Spleen (tissue), 11 donors: Measurements from ENCODE around the gene TCHHL1. TPM values are rescaled to one million over a fixed set of nuclear protein-coding genes. Genes with fewer than 3 reads are reported as not detected.

Experiments
- DNase-seq: peaks from one replicate; pipeline ENCODE4 v3.0.0-alpha.2; 2020
- H3K27ac ChIP-seq, 8 donors: fragments of 200-600 bp; sonication (generic) in 7 of 8; 1 replicate in 4 of 8; 2 replicates in 4 of 8; pipeline versions ENCODE4 v1.5.0 to v1.8.0; 2016 to 2021; ENCODE audit warnings: inconsistent platforms in 4 of 8, mild to moderate bottlenecking in 4 of 8, moderate library complexity in 1 of 8
- H3K27me3 ChIP-seq, 7 donors: fragments of 200-600 bp; sonication (generic) in 6 of 7; replicated peaks in 1 of 7; 1 replicate in 4 of 7; 2 replicates in 3 of 7; pipeline versions ENCODE4 v1.5.0 to v1.8.0; 2016 to 2021; ENCODE audit warnings: inconsistent platforms in 3 of 7, mild to moderate bottlenecking in 1 of 7
- H3K36me3 ChIP-seq, 6 donors: fragments of 200-600 bp; sonication (generic) in 5 of 6; 1 replicate in 4 of 6; 2 replicates in 2 of 6; pipeline versions ENCODE4 v1.5.0 to v1.8.0; 2016 to 2021; ENCODE audit warnings: inconsistent platforms in 2 of 6
- H3K4me1 ChIP-seq, 6 donors: fragments of 200-600 bp; sonication (generic) in 5 of 6; 1 replicate in 3 of 6; 2 replicates in 3 of 6; pipeline versions ENCODE4 v1.5.0 to v1.8.0; 2016 to 2021; ENCODE audit warnings: inconsistent platforms in 3 of 6
- H3K4me3 ChIP-seq, 8 donors: fragments of 200-600 bp; sonication (generic) in 7 of 8; 1 replicate in 4 of 8; 2 replicates in 4 of 8; pipeline versions ENCODE4 v1.5.0 to v1.8.0; 2016 to 2021; ENCODE audit warnings: inconsistent platforms in 4 of 8, mild to moderate bottlenecking in 4 of 8, moderate library complexity in 2 of 8
- H3K9me3 ChIP-seq, 8 donors: fragments of 200-600 bp; sonication (generic) in 7 of 8; 1 replicate in 4 of 8; 2 replicates in 4 of 8; pipeline versions ENCODE4 v1.5.0 to v1.8.0; 2016 to 2021; ENCODE audit warnings: inconsistent platforms in 4 of 8
- POLR2A ChIP-seq, 3 donors: fragments of 450-650 bp; IDR thresholded peaks; one replicate each; pipeline ENCODE4 v1.5.1; 2017; ENCODE audit warnings: antibody characterized with exemption in 3 of 3, mild to moderate bottlenecking in 1 of 3
- POLR2AphosphoS5 ChIP-seq, 3 donors: sonication (generic); formaldehyde crosslinking; IDR thresholded peaks; one replicate each; pipeline ENCODE4 v1.5.1; 2017; ENCODE audit warnings: antibody characterized with exemption in 3 of 3
- WGBS, 5 donors: extraction: QIAGEN DNeasy Blood & Tissue Kit in 3 of 5; methylation state at CpG; one replicate each; pipeline versions ENCODE4 v1.1.5 to v1.1.7; 2013 to 2018; 5-methylcytosine and 5-hydroxymethylcytosine counted together
- intact Hi-C: fragments of 100-400 bp; cut with DNase I; formaldehyde crosslinking; loops from one replicate; pipeline ENCODE4 v1.15.0; 2023; ENCODE audit warnings: low total_unique reads
- polyA plus RNA-seq, 3 donors: library from polyadenylated mRNA; stranded (reverse); fragments of 200-250 nt; gene quantifications; one replicate each; pipeline ENCODE4 v1.2.1, GENCODE V29; 2013
- small RNA-seq, 4 donors: library from RNA; depleted of rRNA; stranded (forward); fragments of <200 nt; gene quantifications; one replicate each; pipeline ENCODE3, GENCODE V24; 2016
- total RNA-seq, 7 donors: library from RNA; depleted of rRNA in 3 of 7; stranded (reverse); fragments of >200 nt in 3 of 7; fragmentation: NEBNext Ultra II Directional in 4 of 7; extraction: Animal tissue kit (Norgen Biotek cat#: 25700) in 4 of 7; gene quantifications; one replicate each; pipeline versions ENCODE4 v1.1.0 to v1.2.1, GENCODE V29; 2016 to 2021
- donor health status: healthy with polysubstance abuse.
- donor health status: DM: no; HTN: no; CAD: no; lungs with moderate emphysema.
- donor health status: DM: no; HTN: no; CAD: no.
- donor health status: Bipolar disorder and iron deficiency.
- donor health status: healthy.
- donor health status: DM: no; HTN: no; CAD: no.
- donor health status: DM: yes; HTN: yes; CAD: no.

Gene TCHHL1
- total and polyA plus RNA-seq, 10 donors = not detected

- Histone ChIP-seq H3K9me3 (no peaks in the 10 kb centered on the region), H3K4me1 (peaks cover 15 to 93% (median 64%) of the 10 kb centered on the region in 6 donors), H3K4me3 (peak overlapping the region in 7 of 8 donors; percentile 47 to 73 (median 64)), H3K36me3 (peaks cover 3 to 45% (median 33%) of the 10 kb centered on the region in 6 donors), H3K27ac (peak overlapping the region; percentile 43 to 96 (median 94)), H3K27me3 (no peaks in the 10 kb centered on the region)
- intact Hi-C loops = no loop called here
- DNase-seq = no peak
- TF ChIP-seq POLR2A (IDR thresholded peaks at IDR 0.05) = no peak
- TF ChIP-seq POLR2AphosphoS5 (IDR thresholded peaks at IDR 0.05) = peak in 1 of 3 donors; percentile 42
- 45 to 85% (median 62%) methylated on average over 1 of the region's 1 CpG for WGBS, 5 donors
Observed at GRCh38 chr1:152034324-152034653, 54.6 kb downstream of the TCHHL1 start.

Small RNAs within 50 kb of the gene (small RNA-seq; reads per million reads assigned to genes)
- gene SPTLC1P4 = 0 reads per million in 4 donors

Other genes with a start within 250 kb of the TCHHL1 start
- under 1 TPM in 1 of 7 donors, not detected in 6; 0.51 TPM for gene C2CD4D, start 249.2 kb downstream of the TCHHL1 start, total RNA-seq
- gene C2CD4D, start 249.2 kb downstream of the TCHHL1 start, polyA plus RNA-seq = under 1 TPM in 2 of 3 donors, not detected in 1; 0.03 to 0.07 TPM
- under 1 TPM in 1 of 7 donors, not detected in 6; 0.47 TPM for gene THEM5, start 235.4 kb downstream of the TCHHL1 start, total RNA-seq
- gene THEM5, start 235.4 kb downstream of the TCHHL1 start, polyA plus RNA-seq = not detected
- gene THEM4, start 179.6 kb downstream of the TCHHL1 start, total RNA-seq = 10 to 100 TPM; 10.1 to 46.3 (median 22.6) TPM
- gene THEM4, start 179.6 kb downstream of the TCHHL1 start, polyA plus RNA-seq = 10 to 100 TPM; 13.3 to 15.5 (median 14.3) TPM
- gene S100A10, start 95.2 kb downstream of the TCHHL1 start, total RNA-seq = 10 to 100 TPM; 45.6 to 89.8 (median 70.4) TPM
- 100 to 1,000 TPM in 1 of 3 donors, 10 to 100 TPM in 2; 91.9 to 167 (median 93.7) TPM for gene S100A10, start 95.2 kb downstream of the TCHHL1 start, polyA plus RNA-seq
- 100 to 1,000 TPM; 243 to 555 (median 365) TPM for gene S100A11, start 52.1 kb downstream of the TCHHL1 start, total RNA-seq
- gene S100A11, start 52.1 kb downstream of the TCHHL1 start, polyA plus RNA-seq = 100 to 1,000 TPM; 499 to 669 (median 505) TPM
- 1 to 10 TPM; 1.2 to 9.6 (median 4.5) TPM for gene TCHH, start 26.4 kb upstream of the TCHHL1 start, total RNA-seq
- gene TCHH, start 26.4 kb upstream of the TCHHL1 start, polyA plus RNA-seq = under 1 TPM; 0.24 to 0.99 (median 0.42) TPM
- gene RPTN, start 70.2 kb upstream of the TCHHL1 start, total RNA-seq = not detected
- not detected for gene RPTN, start 70.2 kb upstream of the TCHHL1 start, polyA plus RNA-seq
- gene HRNR, start 135.1 kb upstream of the TCHHL1 start, total RNA-seq = not detected
- gene HRNR, start 135.1 kb upstream of the TCHHL1 start, polyA plus RNA-seq = under 1 TPM in 1 of 3 donors, not detected in 2; under 0.01 TPM
- gene FLG, start 236.2 kb upstream of the TCHHL1 start, total RNA-seq = under 1 TPM in 1 of 7 donors, not detected in 6; 0.20 TPM
- gene FLG, start 236.2 kb upstream of the TCHHL1 start, polyA plus RNA-seq = under 1 TPM in 2 of 3 donors, not detected in 1; under 0.01 to 0.03 TPM